SK-N-SH (cell line): ENCODE measurements around the gene C10orf143. TPM values are rescaled to one million over a fixed set of nuclear protein-coding genes. Genes with fewer than 3 reads are reported as not detected.

Experiments
- CTCF ChIA-PET: fragments of 300-600, 350-600 bp; formaldehyde crosslinking; extraction: SDS; loops from one replicate; lab custom pipeline; 2021; lab: Yijun Ruan, JAX
- POLR2A ChIA-PET: fragments of 350-600 bp; sonication (Branson Sonifier 250); formaldehyde crosslinking; extraction: SDS; loops from one replicate; lab custom pipeline; 2020; ENCODE audit warnings: antibody characterized with exemption, inconsistent platforms; lab: Yijun Ruan, JAX
- DNase-seq: peaks from one replicate; pipeline ENCODE4 v3.0.0; 2012
- H2AFZ ChIP-seq: fragments of 200-600 bp; sonication (generic); 2 replicates; pipeline ENCODE4 v1.8.1; 2016; ENCODE audit warnings: antibody characterized with exemption, mild to moderate bottlenecking, low read depth
- H3F3A ChIP-seq: fragments of 200-600 bp; sonication (generic); replicated peaks from 2 replicates; pipeline ENCODE3; 2016; ENCODE audit warnings: antibody characterized with exemption, mild to moderate bottlenecking; ENCODE audit not compliant: insufficient read depth
- H3K27ac ChIP-seq, 2 experiments: fragments of 200-500 bp in 1 of 2; fragments of 200-600 bp in 1 of 2; sonication (Bioruptor generic) in 1 of 2; sonication (generic), shearing (Covaris generic) in 1 of 2; 2 replicates each; pipeline versions ENCODE4 v1.5.1 to v1.6.1; 2014 to 2016; ENCODE audit warnings: low read depth in 2 of 2, inconsistent platforms in 1 of 2, low read length in 1 of 2, mild to moderate bottlenecking in 1 of 2, mixed read lengths in 1 of 2
- H3K27me3 ChIP-seq: fragments of 200-600 bp; sonication (generic), shearing (Covaris generic); 2 replicates; pipeline ENCODE4 v1.6.1; 2016; ENCODE audit warnings: mixed run types; ENCODE audit not compliant: insufficient read depth
- H3K36me3 ChIP-seq, 2 experiments: fragments of 200-500 bp in 1 of 2; fragments of 200-600 bp in 1 of 2; sonication (Bioruptor generic) in 1 of 2; sonication (generic) in 1 of 2; replicated peaks in 1 of 2; 2 replicates each; pipeline versions ENCODE3 to v1.5.1; 2014 to 2016; ENCODE audit warnings: low read length in 1 of 2, mild to moderate bottlenecking in 1 of 2; ENCODE audit not compliant: insufficient read depth in 2 of 2, control insufficient read depth in 1 of 2
- H3K4me1 ChIP-seq, 2 experiments: fragments of 200-500 bp in 1 of 2; fragments of 200-600 bp in 1 of 2; sonication (Bioruptor generic) in 1 of 2; sonication (generic), shearing (Covaris generic) in 1 of 2; 2 replicates each; pipeline versions ENCODE4 v1.5.1 to v1.6.1; 2014 to 2016; ENCODE audit warnings: low read depth in 1 of 2, low read length in 1 of 2, mixed run types in 1 of 2; ENCODE audit not compliant: insufficient read depth in 2 of 2, control insufficient read depth in 1 of 2
- H3K4me2 ChIP-seq: fragments of 200-600 bp; sonication (generic), shearing (Covaris generic); 2 replicates; pipeline ENCODE4 v1.6.1; 2017; ENCODE audit warnings: mixed run types
- H3K4me3 ChIP-seq, 2 experiments: fragments of 200-500 bp in 1 of 2; fragments of 200-600 bp in 1 of 2; sonication (Bioruptor generic) in 1 of 2; sonication (generic), shearing (Covaris generic) in 1 of 2; 2 replicates each; pipeline versions ENCODE4 v1.5.1 to v1.8.1; 2014 to 2016; ENCODE audit warnings: low read depth in 2 of 2, inconsistent platforms in 1 of 2, low read length in 1 of 2, mild to moderate bottlenecking in 1 of 2, mixed read lengths in 1 of 2, moderate library complexity in 1 of 2
- H3K79me2 ChIP-seq: fragments of 200-600 bp; sonication (generic); 2 replicates; pipeline ENCODE4 v1.8.1; 2017; ENCODE audit warnings: mild to moderate bottlenecking; ENCODE audit not compliant: insufficient read depth
- H3K9ac ChIP-seq: fragments of 200-600 bp; sonication (generic); 2 replicates; pipeline ENCODE4 v1.6.1; 2017; ENCODE audit warnings: mixed run types
- H3K9me2 ChIP-seq: fragments of 200-600 bp; sonication (generic); 2 replicates; pipeline ENCODE4 v1.6.1; 2017; ENCODE audit warnings: mixed run types
- H3K9me3 ChIP-seq: fragments of 200-600 bp; sonication (generic); 2 replicates; pipeline ENCODE4 v1.6.1; 2017; ENCODE audit warnings: mixed run types, mild to moderate bottlenecking, moderate library complexity
- H4K20me1 ChIP-seq: fragments of 200-600 bp; sonication (generic); 2 replicates; pipeline ENCODE4 v1.6.1; 2017; ENCODE audit warnings: mild to moderate bottlenecking, mixed run types; ENCODE audit not compliant: insufficient read depth
- ELF1 ChIP-seq: IDR thresholded peaks from 2 replicates; pipeline ENCODE4 v1.4.0; 2012
- EP300 ChIP-seq, 2 experiments: IDR thresholded peaks; 2 replicates each; pipeline versions ENCODE4 v1.4.0 to v1.6.1; 2012; ENCODE audit warnings: borderline replicate concordance in 1 of 2, low read depth in 1 of 2, low read length in 1 of 2
- FOXJ3 ChIP-seq: sonication (generic); formaldehyde crosslinking; IDR thresholded peaks from 2 replicates; pipeline ENCODE4 v1.5.1; 2020; ENCODE audit warnings: mild to moderate bottlenecking, missing genetic modification reagents
- FOXM1 ChIP-seq: IDR thresholded peaks from 2 replicates; pipeline ENCODE4 v1.4.0; 2012; ENCODE audit warnings: low read depth, mild to moderate bottlenecking
- GABPA ChIP-seq: IDR thresholded peaks from 2 replicates; pipeline ENCODE4 v1.4.0; 2012; ENCODE audit warnings: low read depth, mild to moderate bottlenecking
- GATA2 ChIP-seq: sonication (generic); formaldehyde crosslinking; IDR thresholded peaks from 2 replicates; pipeline ENCODE4 v1.5.0; 2020; ENCODE audit warnings: mild to moderate bottlenecking, missing genetic modification reagents
- JUND ChIP-seq: IDR thresholded peaks from 2 replicates; pipeline ENCODE4 v1.4.0; 2012
- MXI1 ChIP-seq: IDR thresholded peaks from 2 replicates; pipeline ENCODE4 v1.6.1; 2012; ENCODE audit warnings: mild to moderate bottlenecking, low read depth, low read length, improper control_type of control experiment
- POLR2AphosphoS5 ChIP-seq: IDR thresholded peaks from 2 replicates; pipeline ENCODE4 v1.6.1; 2012; ENCODE audit warnings: low read depth, low read length
- RAD21 ChIP-seq: IDR thresholded peaks from 2 replicates; pipeline ENCODE4 v1.6.1; 2012; ENCODE audit warnings: mild to moderate bottlenecking, low read length
- RCOR1 ChIP-seq: fragments of 150-350 bp; IDR thresholded peaks from 2 replicates; pipeline ENCODE4 v1.6.1; 2017; ENCODE audit warnings: antibody characterized with exemption, low read length
- RFX5 ChIP-seq: IDR thresholded peaks from 2 replicates; pipeline ENCODE4 v1.6.1; 2012; ENCODE audit warnings: mild to moderate bottlenecking, improper control_type of control experiment, low read length
- RXRA ChIP-seq: IDR thresholded peaks from 2 replicates; pipeline ENCODE4 v1.4.0; 2012; ENCODE audit warnings: low read depth, mild to moderate bottlenecking, borderline replicate concordance
- TAF1 ChIP-seq: IDR thresholded peaks from 2 replicates; pipeline ENCODE4 v1.6.1; 2012; ENCODE audit warnings: low read depth, mild to moderate bottlenecking, low read length, moderate library complexity, borderline replicate concordance
- TCF12 ChIP-seq: IDR thresholded peaks from 2 replicates; pipeline ENCODE4 v1.4.0; 2012
- TEAD4 ChIP-seq: IDR thresholded peaks from 2 replicates; pipeline ENCODE4 v1.4.0; 2012; ENCODE audit warnings: mild to moderate bottlenecking, borderline replicate concordance; ENCODE audit not compliant: insufficient read depth
- WGBS: methylation state at CpG from one replicate; pipeline ENCODE4 v1.1.6; 2017; ENCODE audit warnings: low lambda C conversion rate; 5-methylcytosine and 5-hydroxymethylcytosine counted together
- polyA plus RNA-seq, 3 experiments: library from polyadenylated mRNA; depleted of rRNA; stranded (reverse); fragments of >200 nt; gene quantifications; 2 replicates each; pipeline ENCODE4 v1.2.3, GENCODE V29; 2012
- TF ChIP-seq, protein P1 (sequence below): IDR thresholded peaks from 2 replicates; pipeline ENCODE4 v1.4.0; 2012; ENCODE audit warnings: low read depth, borderline replicate concordance
- TF ChIP-seq, protein P2 (sequence below): IDR thresholded peaks from 2 replicates; pipeline ENCODE4; 2012
- TF ChIP-seq, protein P3 (sequence below): fragments of 150-350 bp; IDR thresholded peaks from 2 replicates; pipeline ENCODE4 v1.6.1; 2017; ENCODE audit warnings: antibody characterized with exemption, low read length, low read depth, borderline replicate concordance

The C10orf143 gene
- polyA plus RNA-seq, 1 of the 3 experiments (the other 2 are of a cell fraction): 2.2 TPM

DNA sequence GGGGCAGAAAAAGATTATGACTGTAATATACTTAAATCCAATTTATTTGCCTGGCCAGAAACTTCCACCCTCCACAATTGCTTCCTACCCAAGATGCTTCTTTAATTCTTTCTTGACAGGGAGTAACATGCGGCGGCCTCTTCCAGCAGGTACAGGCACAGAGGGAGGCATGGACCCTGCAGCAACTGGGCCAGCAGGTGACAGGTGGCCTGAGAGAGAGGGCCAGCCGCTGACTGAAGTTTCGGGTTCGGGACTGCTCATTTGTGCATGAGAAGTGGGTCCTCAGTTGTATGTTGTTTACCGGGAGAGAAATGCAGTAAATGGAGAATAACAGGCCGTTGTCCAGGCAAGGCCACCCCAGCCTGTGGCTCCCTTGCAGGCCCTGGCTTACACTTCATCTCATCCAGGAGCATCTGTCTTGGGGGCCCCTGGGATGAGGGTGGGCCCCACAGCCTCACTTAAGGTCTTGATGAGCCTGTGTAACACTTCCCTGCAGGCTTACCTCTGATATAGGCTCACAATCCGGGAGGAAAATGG is 72.5 kb downstream of the C10orf143 start:
- POLR2A ChIA-PET: no interaction called here

DNA sequence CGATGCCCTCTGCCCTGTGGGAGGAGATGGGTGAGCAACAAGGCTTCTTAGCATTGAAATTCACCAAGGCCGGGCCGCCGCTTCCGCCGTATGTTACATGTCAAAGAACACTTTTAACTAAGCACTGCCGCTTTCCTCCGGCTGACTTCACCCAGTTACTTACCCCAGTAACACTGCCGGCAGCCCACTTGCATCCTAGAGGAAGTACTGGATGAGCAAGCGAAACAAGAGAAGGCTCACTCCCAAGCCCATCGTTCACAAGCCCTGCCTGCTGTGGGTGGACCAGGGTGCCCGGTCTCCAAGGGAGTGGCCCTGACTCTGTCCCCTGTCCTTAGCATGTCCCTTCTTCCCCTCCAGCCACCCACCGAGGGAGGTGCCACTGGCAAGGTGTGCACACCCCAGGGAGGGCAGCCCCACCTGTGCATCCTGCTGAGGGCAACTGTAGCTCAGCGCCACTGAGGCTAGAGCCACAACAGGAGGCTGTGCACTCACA is 73.4 kb downstream of the C10orf143 start:
- Histone ChIP-seq H3K79me2 (no peaks in the 10 kb centered on the region), H3K36me3 (no peaks in the 10 kb centered on the region), H3F3A (no peaks in the 10 kb centered on the region), H3K4me1 (no peaks in the 10 kb centered on the region), H3K27ac (no peak overlapping the region), H3K27me3 (no peaks in the 10 kb centered on the region), H3K4me2 (no peak overlapping the region), H3K9me2 (no peaks in the 10 kb centered on the region), H2AFZ (no peak overlapping the region), H4K20me1 (no peaks in the 10 kb centered on the region), H3K9ac (no peak overlapping the region), H3K4me3 (no peak overlapping the region), H3K9me3 (no peaks in the 10 kb centered on the region)
- TF ChIP-seq, protein P1, sequence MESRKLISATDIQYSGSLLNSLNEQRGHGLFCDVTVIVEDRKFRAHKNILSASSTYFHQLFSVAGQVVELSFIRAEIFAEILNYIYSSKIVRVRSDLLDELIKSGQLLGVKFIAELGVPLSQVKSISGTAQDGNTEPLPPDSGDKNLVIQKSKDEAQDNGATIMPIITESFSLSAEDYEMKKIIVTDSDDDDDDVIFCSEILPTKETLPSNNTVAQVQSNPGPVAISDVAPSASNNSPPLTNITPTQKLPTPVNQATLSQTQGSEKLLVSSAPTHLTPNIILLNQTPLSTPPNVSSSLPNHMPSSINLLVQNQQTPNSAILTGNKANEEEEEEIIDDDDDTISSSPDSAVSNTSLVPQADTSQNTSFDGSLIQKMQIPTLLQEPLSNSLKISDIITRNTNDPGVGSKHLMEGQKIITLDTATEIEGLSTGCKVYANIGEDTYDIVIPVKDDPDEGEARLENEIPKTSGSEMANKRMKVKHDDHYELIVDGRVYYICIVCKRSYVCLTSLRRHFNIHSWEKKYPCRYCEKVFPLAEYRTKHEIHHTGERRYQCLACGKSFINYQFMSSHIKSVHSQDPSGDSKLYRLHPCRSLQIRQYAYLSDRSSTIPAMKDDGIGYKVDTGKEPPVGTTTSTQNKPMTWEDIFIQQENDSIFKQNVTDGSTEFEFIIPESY: no peak
- TF ChIP-seq POLR2AphosphoS5 (no peak), JUND (no peak), FOXJ3 (CRISPR knock-in tag) (no peak), MXI1 (no peak), TCF12 (no peak), RFX5 (no peak), RAD21 (no peak), RCOR1 (no peak), TEAD4 (no peak), GABPA (no peak)
- TF ChIP-seq, protein P2, sequence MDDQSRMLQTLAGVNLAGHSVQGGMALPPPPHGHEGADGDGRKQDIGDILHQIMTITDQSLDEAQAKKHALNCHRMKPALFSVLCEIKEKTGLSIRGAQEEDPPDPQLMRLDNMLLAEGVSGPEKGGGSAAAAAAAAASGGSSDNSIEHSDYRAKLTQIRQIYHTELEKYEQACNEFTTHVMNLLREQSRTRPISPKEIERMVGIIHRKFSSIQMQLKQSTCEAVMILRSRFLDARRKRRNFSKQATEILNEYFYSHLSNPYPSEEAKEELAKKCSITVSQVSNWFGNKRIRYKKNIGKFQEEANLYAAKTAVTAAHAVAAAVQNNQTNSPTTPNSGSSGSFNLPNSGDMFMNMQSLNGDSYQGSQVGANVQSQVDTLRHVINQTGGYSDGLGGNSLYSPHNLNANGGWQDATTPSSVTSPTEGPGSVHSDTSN: no peak
- TF ChIP-seq, protein P3, sequence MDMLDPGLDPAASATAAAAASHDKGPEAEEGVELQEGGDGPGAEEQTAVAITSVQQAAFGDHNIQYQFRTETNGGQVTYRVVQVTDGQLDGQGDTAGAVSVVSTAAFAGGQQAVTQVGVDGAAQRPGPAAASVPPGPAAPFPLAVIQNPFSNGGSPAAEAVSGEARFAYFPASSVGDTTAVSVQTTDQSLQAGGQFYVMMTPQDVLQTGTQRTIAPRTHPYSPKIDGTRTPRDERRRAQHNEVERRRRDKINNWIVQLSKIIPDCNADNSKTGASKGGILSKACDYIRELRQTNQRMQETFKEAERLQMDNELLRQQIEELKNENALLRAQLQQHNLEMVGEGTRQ: no peak
- ChIA-PET CTCF (interaction anchor here (1.1 kb wide), 1 partner anchor 11 kb away, joined by 3 read pairs; no protein-coding TSS in a partner anchor), POLR2A (no interaction called here)
- no peak for DNase-seq
- 56% methylated on average over 6 of the region's 14 CpGs for WGBS

More for the DNA sequence above, 72.5 kb downstream of the C10orf143 start:
- Histone ChIP-seq H3K27me3 (no peaks in the 10 kb centered on the region), H3F3A (no peaks in the 10 kb centered on the region), H3K36me3 (no peaks in the 10 kb centered on the region), H3K4me3 (no peak overlapping the region), H3K9ac (no peak overlapping the region), H3K4me2 (no peak overlapping the region), H3K9me2 (no peaks in the 10 kb centered on the region), H3K4me1 (no peaks in the 10 kb centered on the region), H3K9me3 (no peaks in the 10 kb centered on the region), H4K20me1 (no peaks in the 10 kb centered on the region), H3K79me2 (no peaks in the 10 kb centered on the region), H2AFZ (no peak overlapping the region), H3K27ac (no peak overlapping the region)
- TF ChIP-seq GATA2 (no peak), EP300 (IDR thresholded peaks at IDR 0.05; ENCODE audit: borderline replicate concordance in 1 of 2, low read depth in 1 of 2, low read length in 1 of 2) (no peak), ELF1 (no peak), FOXM1 (no peak), TAF1 (no peak), TCF12 (no peak), TEAD4 (no peak), POLR2AphosphoS5 (no peak), RXRA (no peak), GABPA (no peak)
- TF ChIP-seq, protein P1: no peak
- TF ChIP-seq, protein P3: no peak
- no peak for DNase-seq
- CTCF ChIA-PET: interaction anchor here (1.1 kb wide), 1 partner anchor 10 kb away, joined by 3 read pairs; no protein-coding TSS in a partner anchor
- WGBS: 39% methylated on average over 8 of the region's 8 CpGs
